PC-3 (cell line): Measurements from ENCODE around the gene RPL6. TPM values are rescaled to one million over a fixed set of nuclear protein-coding genes. Genes with fewer than 3 reads are reported as not detected.

ENCODE experiments used
- total RNA-seq: library from RNA; depleted of rRNA; stranded (reverse); fragments of >200 nt; gene quantifications from 2 replicates; pipeline ENCODE4 v1.2.3, GENCODE V29; 2014; rRNA removed

Gene RPL6
- total RNA-seq, 1 experiment from 2014 or later: 1,509 TPM

Other genes with a start within 250 kb of the RPL6 start
- 24.6 and 31.2 TPM in 2 replicates for gene HECTD4, start 27.2 kb downstream of the RPL6 start, total RNA-seq
- 121 and 137 TPM in 2 replicates for gene PTPN11, start 9.3 kb upstream of the RPL6 start, total RNA-seq